Epithelial cell of prostate (primary cell): Measurements from ENCODE around the gene SERTAD2.

Experiments
- DNase-seq: peaks from one replicate; pipeline ENCODE4 v3.0.0-alpha.2; 2011; ENCODE audit warnings: low read depth, low spot score
- H3K27ac ChIP-seq: fragments of 450-650 bp; 2 replicates; pipeline ENCODE4 v1.5.1; 2017; ENCODE audit warnings: mild to moderate bottlenecking

The SERTAD2 gene

GRCh38 chr2:64595397-64596176 lies 58.1 kb downstream of the SERTAD2 start:
- H3K27ac ChIP-seq, result peak overlapping the region; percentile 70
- no peak for DNase-seq

DNA sequence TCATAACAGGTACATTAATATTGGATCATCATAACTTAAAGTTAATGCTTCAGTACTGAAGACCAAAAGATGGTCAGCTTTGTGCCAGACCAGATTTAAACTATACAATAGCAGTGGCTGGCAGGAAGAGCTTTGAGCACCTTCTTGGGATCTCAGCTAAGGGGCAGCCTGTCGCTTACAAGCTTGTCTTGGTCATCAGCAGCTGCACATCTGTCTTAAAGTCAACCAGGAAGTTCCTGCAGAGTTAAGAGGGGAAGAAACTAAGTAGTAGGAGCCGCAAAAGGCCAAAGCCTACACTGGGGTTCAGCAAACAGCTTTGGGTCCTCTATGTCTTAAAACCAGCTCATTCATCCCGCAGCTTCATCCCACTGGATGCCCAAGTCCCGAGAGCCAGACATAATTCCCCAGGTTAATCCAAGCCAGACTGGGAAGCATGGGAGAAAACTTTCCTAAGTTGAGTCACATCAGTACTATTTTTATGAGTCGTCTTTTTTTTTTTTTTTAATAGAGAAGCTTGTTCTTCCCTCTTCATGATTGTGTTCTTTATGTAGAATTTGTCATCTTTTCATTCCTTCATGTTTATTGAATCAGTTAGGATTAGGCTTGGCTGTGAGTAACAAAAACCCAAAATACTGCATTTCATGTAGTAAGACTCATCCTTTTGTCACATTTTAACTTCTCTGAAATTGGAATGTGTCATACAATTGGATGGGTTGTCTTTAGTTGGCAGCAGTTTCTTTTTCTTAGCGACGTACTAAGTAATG lies 59.3 kb downstream of the SERTAD2 start:
- no peak for DNase-seq
- peak overlapping the region; percentile 70 for H3K27ac ChIP-seq

- H3K27ac ChIP-seq, result peak overlapping the region; percentile 70
These were observed 60.6 kb downstream of the SERTAD2 start for GRCh38 chr2:64593035-64593655.

DNA sequence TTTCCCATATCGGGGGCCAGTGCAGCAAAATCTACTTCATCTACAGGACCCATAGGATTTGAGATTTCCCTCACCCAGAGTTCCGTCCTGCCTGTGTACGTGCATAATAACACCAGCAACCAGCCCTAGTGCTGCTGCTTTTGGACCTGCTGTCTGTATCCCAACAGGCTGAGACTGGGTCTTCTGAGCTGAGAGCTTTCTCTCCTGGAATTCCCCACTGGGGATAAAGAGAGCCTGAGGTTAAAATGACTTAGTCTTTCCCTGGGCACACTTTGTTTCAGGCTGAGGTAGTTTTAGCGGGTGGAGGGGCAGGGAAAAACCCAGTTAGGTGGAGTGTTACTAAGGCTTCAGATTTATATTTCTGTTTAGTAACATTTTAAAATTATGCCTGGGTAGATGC lies 62.5 kb downstream of the SERTAD2 start:
- no peak for DNase-seq
- H3K27ac ChIP-seq, result no peak overlapping the region

More at GRCh38 chr2:64593035-64593655, 60.6 kb downstream of the SERTAD2 start:
- DNase-seq, result no peak

- DNase-seq, result no peak
- H3K27ac ChIP-seq, result no peak overlapping the region
These were observed 66.2 kb downstream of the SERTAD2 start for GRCh38 chr2:64587561-64587960.

- H3K27ac ChIP-seq, result no peak overlapping the region
- no peak for DNase-seq
These were observed 66.7 kb downstream of the SERTAD2 start for GRCh38 chr2:64586883-64587481.

DNA sequence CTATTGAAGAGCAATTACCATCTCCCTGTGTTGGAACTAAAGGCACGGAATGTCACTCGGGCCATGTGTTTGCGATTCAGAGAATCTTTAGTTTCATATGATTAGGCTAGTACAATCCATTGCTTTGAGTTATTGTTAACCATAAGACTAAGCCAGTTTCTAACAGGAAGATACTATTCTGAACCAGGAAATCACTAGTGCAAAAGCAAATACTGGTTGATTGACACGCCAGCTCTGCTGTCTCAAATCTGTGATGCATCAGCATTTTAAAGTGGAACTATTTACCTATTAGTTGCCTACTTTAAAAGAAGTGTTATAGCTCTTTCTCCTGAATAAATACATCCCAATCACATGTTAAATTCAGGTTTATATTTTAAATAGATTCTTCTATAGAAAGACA lies 67.7 kb downstream of the SERTAD2 start:
- no peak for DNase-seq
- H3K27ac ChIP-seq, result no peak overlapping the region

DNA sequence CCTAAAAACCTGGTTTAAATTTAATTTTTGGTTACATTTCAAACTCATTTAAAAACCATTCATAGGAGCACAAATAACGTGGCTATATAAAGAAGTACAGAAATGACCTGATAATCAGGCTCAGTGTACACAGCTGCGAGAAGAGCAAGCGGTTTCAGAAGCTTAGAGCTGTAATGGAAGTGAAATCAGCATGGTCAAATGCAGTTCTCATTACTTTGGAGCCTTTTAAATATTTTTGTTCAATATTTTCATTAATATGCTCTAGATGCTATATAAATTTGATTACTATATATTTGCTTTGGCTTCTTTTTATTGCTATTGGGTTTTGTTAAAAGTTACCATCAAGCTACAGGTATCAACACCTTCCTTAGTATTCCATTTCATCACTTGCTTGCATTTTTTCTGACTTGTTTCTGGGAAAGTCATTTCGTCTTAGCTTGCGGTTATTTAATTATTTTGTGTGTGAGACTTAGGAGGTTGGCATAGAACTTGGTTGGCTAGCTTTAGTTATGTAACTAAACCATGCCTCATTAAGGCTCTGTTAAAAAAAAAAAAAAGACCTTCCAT lies 70.9 kb downstream of the SERTAD2 start:
- DNase-seq, result no peak
- H3K27ac ChIP-seq, result no peak overlapping the region

- H3K27ac ChIP-seq, result no peak overlapping the region
- DNase-seq, result no peak
These were observed 71.8 kb downstream of the SERTAD2 start for GRCh38 chr2:64581777-64582539.
